GM18951 (cell line): ENCODE measurements around the gene FTSJ3.
"Not testable (repeated sequence)": the region's sequence is repeated elsewhere in the genome, so short reads cannot be mapped to it uniquely, and the experiment has no call there.

Source experiments
- POLR2A ChIP-seq: IDR thresholded peaks from 4 replicates; pipeline ENCODE4 v1.6.1; 2011; ENCODE audit warnings: mild to moderate bottlenecking; ENCODE audit not compliant: insufficient read length, insufficient read depth; ENCODE audit errors: extremely low read depth
- in situ Hi-C: fragments of 300-500 bp; cut with MboI; formaldehyde crosslinking; loops from one replicate; pipeline ENCODE4 v1.12.0; 2022; ENCODE audit warnings: low sequenced_read_pairs, mixed read lengths, inconsistent platforms; ENCODE audit not compliant: unreplicated experiment

The FTSJ3 gene, protein sequence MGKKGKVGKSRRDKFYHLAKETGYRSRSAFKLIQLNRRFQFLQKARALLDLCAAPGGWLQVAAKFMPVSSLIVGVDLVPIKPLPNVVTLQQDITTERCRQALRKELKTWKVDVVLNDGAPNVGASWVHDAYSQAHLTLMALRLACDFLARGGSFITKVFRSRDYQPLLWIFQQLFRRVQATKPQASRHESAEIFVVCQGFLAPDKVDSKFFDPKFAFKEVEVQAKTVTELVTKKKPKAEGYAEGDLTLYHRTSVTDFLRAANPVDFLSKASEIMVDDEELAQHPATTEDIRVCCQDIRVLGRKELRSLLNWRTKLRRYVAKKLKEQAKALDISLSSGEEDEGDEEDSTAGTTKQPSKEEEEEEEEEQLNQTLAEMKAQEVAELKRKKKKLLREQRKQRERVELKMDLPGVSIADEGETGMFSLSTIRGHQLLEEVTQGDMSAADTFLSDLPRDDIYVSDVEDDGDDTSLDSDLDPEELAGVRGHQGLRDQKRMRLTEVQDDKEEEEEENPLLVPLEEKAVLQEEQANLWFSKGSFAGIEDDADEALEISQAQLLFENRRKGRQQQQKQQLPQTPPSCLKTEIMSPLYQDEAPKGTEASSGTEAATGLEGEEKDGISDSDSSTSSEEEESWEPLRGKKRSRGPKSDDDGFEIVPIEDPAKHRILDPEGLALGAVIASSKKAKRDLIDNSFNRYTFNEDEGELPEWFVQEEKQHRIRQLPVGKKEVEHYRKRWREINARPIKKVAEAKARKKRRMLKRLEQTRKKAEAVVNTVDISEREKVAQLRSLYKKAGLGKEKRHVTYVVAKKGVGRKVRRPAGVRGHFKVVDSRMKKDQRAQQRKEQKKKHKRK

DNA sequence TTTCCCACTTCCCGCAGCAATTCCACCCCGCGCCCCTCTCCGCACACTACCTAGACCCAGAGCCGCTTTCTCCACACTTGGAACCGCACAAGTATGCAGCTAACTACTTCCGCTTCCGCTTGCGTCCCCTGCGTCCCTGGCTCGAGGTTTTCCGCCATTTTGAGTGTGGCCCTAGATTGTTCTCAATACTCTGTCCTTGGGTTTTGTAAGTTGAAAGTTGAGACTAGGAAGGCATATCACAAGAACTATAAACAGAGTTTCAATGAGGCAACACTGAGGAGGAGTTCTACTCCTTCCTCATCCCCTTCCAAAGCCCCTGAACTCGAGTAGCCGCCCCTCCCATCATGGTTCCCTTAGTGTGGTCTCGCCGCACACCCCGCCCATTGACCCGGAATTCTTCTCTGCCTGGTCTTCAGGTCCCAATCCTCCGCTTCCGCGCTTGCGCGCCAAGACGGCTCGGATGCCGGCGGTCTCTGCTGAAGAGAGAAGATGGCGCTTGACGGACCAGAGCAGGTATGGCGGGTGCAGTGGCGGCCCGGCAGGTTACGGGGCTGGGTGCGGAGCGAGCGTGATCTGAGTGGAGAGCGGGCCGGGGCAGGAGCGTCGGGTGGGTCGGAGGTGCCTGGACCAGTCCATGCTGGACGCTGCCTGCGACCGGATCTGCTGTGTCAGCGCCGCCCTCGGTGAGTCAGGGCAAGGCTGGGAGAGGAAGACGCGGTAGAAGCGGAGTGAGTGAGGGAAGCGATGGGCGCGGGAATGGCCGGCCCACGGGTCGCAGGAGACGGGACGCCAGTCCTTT, at the start of gene FTSJ3, which contains the start of gene PSMC5:
Gene FTSJ3, minus strand, starts transcription at position 662 of the 799 bp plus-strand sequence. CDS start 761 bp downstream, outside the sequence.
Gene PSMC5, plus strand, starts transcription at position 430 of the 799 bp plus-strand sequence. Its CDS starts 60 bp downstream, at position 490.
- TF ChIP-seq POLR2A, result peak; percentile 96
- in situ Hi-C loops, result no loop called here

DNA sequence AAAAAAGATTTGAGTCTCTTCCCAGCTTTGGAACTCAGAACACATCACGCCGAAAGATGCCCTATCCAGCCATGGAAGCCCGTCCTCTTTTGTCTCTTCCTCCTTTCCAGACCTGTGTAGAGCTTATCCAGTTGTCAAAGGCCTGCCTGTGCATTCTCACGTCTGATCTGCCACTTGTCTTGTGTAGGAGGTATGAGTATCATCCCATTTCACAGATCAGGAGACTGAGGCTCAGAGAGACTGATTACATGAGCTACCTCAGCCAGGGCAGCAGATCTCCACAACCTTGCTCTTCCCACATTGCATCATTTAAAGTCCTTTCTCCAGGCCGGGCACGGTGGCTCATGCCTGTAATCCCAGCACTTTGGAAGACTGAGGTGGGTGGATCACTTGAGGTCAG, 47.2 kb upstream of the FTSJ3 start:
- in situ Hi-C loops, result not testable (repeated sequence)

DNA sequence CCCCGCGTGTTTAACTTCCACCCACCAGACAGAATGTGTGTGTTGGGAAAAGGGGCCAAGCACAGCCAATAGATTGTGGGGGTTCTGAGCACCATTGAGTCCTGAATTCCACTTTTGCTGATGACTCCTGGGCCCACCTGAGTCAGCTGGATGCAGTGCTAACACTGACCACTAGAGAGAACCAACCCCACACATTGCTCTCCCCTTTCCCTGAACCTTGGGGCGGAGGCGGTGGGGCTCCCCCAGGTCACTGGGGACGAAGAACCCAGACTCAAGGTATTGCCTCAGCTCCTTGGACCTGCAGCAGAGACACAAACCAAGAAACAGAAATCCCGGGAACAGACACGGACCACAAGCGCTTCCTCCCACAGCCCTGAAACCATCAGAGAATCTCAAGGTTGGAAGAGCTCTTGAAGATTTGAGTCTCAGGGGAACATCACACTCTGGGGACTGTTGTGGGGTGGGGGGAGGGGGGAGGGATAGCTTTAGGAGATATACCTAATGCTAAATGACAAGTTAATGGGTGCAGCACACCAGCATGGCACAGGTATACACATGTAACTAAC, 46.7 kb upstream of the FTSJ3 start:
- in situ Hi-C loops, result not testable (repeated sequence)

DNA sequence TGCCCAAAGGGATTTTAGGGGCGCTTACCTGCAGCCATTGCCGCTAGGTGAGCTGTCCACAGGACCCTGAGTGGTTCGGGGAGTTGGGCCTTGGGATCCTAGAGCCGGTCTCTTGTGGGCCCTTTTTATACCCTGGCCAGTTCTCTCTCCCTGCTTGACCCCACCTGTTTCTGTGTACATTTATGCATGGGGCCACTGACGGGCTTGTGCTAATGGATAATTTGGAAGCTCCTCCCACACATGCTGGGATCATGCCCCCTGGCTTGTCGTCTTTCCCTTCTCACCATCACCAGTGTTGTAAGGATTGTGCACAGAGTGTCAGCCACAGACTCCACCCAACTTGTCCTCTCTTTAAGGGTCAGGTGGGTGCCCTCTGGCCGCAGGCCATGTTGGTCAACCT, 46.1 kb upstream of the FTSJ3 start, which contains the start of gene CSH2:
Gene CSH2, minus strand, starts transcription at position 101 of the 400 bp plus-strand sequence. Its CDS starts 63 bp downstream, at position 38.
- in situ Hi-C loops, result not testable (repeated sequence)

DNA sequence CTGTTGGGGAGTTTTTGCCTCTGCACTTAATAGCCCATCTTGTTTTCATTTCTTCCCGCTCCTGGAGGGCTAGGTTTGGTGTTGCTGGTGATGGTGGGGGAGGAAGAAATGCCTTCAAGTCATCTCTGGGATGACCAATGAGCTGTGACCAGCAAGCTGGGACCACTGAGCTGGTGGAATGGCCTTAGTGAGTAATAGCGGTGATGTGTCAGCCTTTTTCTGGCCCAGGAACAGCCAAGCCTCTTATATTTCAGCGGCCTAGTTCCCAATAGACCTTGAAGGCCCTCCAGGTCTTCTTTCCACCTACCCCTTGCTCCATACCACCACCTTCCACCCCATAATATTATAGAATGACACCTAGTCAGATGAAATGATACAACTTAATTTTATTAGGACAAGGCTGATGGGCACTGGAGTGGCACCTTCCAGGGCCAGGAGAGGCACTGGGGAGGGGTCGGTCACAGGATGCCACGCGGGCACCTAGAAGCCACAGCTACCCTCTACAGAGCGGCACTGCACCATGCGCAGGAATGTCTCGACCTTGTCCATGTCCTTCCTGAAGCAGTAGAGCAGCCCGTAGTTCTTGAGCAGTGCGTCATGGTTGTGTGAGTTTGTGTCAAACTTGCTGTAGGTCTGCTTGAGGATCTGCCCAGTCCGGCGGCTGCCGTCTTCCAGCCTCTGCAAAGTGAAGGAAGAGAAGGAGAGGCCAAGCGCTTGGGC, 44.3 kb upstream of the FTSJ3 start:
- in situ Hi-C loops, result not testable (repeated sequence)

DNA sequence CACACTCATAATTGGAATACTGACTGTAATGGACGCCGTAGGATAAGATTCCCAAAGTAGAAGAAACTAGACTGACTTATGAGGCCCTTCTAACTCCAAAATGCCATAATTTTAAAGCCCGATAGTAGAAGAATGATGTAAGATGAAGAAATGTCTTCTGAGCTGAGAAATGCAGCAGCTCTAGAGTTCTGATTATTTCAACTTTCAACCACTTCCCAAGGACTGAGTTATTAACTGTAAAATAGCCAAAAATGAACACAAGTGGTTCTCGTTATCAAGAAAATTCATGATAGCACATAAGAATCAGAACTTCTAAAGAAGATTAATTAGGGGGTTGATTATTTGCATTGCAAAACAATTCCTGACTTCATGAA, 42.8 kb upstream of the FTSJ3 start:
- in situ Hi-C loops, result not testable (repeated sequence)

DNA sequence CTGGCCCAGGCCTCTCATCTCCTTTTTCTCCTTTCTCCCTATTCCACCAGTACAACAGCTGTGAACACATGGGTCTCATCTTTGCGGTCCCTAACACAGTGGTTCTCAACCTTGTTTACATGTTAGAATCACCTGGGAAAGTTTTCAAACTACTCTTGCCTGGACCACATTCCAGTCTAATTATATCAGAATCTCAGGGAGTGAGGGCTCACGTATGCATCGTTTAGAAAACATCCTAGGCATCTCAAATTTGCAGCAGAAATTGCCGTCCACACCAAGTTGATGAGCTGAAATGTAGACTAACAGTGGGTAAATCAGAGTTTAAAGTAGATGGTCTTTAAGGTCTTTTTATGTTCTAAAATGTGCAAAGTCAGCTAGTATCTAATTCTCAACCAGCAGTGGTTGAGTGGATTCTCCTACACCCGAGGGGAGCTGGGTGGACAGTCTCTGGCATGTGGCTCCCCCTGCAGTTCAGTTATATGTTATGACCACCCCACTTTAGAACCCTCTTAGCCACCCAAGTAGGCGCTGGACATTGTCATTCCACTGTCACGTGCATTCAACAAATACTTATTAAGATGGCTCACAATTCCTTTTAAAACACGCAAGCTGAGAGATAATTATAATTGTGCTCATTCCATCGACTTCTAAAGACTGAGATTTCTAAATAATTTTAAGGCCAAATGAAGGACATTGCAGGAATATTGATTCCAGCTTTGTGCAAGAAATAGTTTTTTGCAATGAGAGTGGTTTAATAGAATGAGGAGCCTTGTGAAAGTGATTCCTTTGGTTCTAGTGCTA, 42.2 kb upstream of the FTSJ3 start:
- in situ Hi-C loops, result not testable (repeated sequence)

DNA sequence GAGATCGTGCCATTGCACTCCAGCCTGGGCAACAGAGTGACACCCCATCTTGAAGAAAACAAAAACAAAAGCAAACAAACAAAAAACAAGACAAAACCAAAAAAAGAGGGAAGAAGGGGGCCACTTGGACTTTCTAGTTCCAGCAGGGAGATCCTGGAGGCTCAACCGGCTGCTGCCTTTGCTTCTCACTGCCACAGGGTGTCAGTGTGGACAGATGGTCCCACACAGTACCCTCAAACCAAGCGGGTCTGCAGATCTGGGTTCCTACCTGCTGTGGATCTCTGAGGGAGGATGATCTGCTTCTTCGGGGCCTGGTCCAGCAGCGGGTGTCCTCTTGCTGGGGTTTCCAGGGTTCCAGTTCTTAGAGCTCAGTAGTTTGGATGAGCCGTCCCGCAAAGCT, 39.2 kb upstream of the FTSJ3 start:
- in situ Hi-C loops, result not testable (repeated sequence)

DNA sequence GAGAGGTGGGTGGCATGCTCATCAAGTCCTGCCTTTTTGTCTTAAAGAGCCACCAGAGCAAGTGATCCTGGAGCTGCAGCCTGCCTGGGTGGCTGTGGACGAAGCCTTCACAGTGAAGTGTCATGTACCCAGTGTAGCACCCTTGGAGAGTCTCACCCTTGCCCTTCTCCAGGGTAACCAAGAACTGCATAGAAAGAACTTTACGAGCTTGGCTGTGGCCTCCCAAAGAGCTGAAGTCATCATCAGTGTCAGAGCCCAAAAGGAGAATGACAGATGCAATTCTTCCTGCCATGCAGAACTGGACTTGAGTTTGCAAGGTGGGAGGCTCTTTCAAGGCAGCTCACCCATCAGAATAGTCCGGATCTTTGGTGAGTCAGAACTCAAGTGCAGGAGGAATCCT, 31.8 kb upstream of the FTSJ3 start:
- TF ChIP-seq POLR2A, result no peak
- in situ Hi-C loops, result no loop called here

DNA sequence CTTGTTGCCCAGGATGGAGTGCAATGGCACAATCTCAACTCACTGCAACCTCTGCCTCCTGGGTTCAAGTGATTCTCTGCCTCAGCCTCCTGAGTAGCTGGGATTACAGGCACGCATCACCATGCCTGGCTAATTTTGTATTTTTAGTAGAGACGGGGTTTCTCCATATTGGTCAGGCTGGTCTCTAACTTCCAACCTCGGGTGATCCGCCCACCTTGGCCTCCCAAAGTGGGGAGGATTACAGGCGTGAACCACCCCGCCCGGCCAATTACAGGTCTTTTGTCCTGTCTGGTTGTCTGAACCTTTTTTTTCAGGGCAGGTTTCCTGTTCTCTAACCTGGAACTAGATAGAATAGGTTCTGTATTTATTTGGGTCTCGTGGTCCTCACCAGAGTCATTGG, 29.0 kb upstream of the FTSJ3 start:
- in situ Hi-C loops, result not testable (repeated sequence)

DNA sequence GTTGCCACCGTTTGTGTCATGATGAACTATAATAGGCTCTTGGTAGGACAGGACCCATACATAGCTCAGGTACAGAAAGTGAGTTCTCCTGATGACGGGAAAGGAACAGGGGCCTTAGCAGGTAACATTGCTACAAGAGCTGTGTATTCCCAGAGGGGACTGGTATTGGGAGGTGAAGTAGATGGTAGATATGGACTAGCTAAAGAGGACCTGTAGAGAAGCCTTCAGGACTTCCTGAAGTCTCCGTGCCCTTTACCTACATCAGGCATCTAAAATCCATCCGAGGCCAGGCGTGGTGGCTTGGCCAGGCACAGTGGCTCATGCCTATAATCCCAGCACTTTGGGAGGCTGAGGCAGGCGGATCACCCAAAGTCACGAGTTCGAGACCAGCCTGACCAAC, 27.7 kb upstream of the FTSJ3 start:
- no peak for TF ChIP-seq POLR2A
- in situ Hi-C loops, result no loop called here

DNA sequence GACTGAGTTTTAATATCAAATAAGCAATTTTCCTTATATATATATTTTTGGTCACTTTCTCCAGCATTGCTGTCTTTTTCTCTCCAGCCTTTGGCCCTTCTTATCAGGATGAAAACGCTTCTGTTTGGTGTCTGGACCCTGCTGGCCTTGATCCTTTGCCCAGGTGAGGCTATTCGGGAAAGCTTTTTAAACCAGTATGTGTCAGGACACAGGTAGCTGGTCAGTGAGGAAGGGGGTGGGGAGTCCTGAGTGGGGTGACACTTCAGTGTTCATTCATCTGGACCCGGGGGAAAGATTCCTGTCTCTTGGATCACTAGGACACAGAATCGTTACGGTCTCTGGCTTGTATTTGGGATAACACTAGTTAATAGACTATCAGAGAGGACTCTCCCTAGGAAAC, 27.2 kb upstream of the FTSJ3 start:
- no peak for TF ChIP-seq POLR2A
- in situ Hi-C loops, result no loop called here

DNA sequence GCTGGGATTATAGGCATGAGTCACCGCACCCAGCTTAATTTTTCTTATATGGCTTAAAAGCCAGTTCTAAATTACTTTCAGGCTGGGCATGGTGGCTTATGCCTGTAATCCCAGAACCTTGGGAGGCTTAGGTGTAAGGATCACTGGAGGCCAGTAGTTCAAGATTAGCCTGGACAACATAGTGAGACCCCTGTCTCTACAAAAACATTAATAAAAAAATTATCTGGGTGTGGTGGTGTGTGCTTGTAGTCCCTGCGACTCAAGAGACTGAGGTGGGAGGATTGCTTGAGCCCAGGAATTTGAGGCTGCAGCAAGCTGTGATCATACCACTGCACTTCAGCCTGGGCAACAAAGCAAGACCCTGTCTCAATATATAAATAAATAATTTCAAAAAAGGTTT, 25.8 kb upstream of the FTSJ3 start:
- no peak for TF ChIP-seq POLR2A
- in situ Hi-C loops, result no loop called here
